DMS79 (cell line): ENCODE measurements around the gene THRA.
A peak's percentile ranks its signal among the peaks of the same experiment; 100 is the strongest.

Experiments used
- DNase-seq: peaks from one replicate; lab custom pipeline; 2025; lab: John Stamatoyannopoulos, UW

THRA gene

DNA sequence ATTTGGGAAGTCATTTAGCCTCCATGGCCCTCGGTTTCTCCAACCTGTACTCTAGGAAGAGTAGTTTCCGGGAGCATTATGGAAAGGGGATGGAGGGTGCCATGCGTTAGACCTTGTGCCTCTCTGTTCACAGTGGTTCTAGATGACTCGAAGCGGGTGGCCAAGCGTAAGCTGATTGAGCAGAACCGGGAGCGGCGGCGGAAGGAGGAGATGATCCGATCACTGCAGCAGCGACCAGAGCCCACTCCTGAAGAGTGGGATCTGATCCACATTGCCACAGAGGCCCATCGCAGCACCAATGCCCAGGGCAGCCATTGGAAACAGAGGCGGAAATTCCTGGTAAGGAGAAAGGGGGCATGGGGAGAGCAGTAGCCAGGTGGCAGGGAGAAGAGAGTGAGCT, 21.7 kb downstream of the THRA start:
- no peak for DNase-seq

DNA sequence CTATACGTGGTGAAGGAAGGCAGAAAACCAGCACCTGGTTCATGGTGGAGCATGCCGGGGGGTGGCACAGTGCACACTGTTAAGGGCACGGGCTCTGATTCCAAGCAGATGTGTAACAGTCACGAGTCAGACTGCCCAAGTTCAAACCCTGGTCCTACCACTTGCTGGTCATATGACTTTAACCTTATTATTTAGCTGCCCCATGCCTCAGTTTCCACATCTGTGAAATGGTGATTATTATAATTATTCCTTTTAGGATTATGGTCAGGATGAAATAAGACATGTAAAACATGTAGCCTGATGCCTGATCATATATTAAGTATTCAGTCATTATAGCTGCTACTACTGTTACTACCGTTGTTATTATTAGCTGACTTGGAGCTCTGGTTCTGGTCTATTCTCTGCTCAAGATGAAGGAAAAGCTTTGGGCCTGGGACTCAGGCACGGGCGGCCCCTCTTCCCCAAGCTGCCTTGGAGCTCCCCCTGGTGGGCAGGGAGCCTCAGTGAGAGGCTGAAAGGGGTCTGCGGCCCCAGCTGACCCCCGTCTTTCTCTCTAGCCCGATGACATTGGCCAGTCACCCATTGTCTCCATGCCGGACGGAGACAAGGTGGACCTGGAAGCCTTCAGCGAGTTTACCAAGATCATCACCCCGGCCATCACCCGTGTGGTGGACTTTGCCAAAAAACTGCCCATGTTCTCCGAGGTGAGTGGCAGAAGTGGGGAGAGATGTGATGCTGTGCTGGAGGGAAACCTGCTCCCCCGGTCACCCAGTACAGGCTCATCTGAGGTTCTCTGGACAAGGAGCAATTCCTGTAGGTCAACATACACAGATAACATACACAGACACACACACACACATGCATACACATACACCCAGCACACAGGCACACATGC, 23.6 kb downstream of the THRA start:
- peak; percentile 23 for DNase-seq

DNA sequence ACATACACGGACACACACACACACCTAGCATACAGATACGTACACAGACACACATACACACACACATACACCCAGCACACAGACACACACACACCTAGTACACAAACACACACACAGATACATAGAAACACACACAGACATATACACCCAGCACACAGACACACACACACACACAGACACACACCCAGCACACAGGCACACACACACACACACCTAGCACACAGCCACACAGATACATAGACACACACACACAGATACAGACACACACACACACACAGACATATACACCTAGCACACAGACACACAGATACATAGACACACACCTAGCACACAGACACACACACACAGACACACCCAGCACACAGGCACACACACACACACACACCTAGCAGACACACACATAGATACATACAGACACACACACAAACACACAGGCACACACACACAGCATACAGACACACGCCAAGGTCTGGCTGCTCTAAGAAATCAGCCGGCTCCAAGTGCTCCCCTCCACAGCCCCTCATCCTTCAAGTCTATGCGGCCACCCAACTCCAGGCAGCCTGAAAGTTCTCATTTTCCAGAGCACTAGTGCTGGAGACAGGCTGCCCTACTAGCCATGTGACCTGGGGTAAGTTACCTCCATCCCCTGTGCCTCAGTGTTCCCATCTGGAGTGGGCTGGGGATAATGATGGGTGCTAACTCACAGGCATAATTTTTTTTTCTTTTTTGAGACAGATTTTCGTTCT, 24.5 kb downstream of the THRA start:
- DNase-seq = no peak

DNA sequence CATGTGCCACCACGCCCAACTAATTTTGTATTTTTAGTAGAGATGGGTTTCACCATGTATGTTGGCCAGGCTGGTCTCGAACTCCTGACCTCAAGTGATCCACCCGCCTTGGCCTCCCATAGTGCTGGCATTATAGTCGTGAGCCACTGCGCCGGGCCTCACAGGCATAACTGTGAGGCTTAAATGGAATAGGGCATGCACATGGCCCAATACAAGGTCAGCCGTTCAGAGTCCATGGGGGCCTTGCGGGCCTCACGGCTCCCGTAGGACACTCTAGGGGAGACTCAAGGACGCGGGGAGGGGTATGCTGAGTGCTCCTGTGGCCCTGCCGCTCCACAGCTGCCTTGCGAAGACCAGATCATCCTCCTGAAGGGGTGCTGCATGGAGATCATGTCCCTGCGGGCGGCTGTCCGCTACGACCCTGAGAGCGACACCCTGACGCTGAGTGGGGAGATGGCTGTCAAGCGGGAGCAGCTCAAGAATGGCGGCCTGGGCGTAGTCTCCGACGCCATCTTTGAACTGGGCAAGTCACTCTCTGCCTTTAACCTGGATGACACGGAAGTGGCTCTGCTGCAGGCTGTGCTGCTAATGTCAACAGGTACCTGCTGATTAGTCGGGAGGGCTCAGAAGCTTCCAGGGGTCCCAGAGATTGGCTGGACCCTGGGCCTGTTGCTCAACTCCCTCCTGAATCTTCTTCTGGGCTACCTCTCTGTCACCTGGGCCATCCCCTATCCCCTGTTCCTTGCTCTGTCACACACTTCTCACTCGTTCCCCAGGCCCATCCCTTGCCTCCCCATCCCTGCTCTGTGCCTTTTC, 25.3 kb downstream of the THRA start:
- DNase-seq = no peak

DNA sequence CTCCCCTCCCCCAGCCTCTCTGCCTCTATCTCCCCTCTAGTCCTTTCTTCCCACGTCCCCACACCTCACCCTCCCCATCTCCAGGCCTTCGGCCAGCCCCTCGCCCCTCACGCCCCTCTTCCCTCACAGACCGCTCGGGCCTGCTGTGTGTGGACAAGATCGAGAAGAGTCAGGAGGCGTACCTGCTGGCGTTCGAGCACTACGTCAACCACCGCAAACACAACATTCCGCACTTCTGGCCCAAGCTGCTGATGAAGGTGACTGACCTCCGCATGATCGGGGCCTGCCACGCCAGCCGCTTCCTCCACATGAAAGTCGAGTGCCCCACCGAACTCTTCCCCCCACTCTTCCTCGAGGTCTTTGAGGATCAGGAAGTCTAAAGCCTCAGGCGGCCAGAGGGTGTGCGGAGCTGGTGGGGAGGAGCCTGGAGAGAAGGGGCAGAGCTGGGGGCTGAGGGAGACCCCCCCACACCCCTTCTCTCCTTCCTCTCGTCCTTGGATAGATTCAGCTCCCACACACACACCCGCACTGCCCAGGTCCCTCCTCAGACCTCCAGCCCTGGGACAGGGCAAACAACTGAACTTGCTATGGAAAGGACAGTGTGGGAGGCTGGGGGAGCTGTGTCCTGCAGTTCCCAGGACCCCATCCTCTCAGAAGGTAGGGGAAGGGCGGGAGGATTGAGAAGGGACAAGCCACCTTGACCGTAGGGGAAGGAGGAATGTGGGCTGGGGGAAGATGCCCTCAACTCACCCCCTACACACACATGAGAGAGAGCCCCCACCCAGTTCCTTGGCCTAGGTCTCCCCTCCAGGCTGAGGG, 26.5 kb downstream of the THRA start:
- DNase-seq = no peak

DNA sequence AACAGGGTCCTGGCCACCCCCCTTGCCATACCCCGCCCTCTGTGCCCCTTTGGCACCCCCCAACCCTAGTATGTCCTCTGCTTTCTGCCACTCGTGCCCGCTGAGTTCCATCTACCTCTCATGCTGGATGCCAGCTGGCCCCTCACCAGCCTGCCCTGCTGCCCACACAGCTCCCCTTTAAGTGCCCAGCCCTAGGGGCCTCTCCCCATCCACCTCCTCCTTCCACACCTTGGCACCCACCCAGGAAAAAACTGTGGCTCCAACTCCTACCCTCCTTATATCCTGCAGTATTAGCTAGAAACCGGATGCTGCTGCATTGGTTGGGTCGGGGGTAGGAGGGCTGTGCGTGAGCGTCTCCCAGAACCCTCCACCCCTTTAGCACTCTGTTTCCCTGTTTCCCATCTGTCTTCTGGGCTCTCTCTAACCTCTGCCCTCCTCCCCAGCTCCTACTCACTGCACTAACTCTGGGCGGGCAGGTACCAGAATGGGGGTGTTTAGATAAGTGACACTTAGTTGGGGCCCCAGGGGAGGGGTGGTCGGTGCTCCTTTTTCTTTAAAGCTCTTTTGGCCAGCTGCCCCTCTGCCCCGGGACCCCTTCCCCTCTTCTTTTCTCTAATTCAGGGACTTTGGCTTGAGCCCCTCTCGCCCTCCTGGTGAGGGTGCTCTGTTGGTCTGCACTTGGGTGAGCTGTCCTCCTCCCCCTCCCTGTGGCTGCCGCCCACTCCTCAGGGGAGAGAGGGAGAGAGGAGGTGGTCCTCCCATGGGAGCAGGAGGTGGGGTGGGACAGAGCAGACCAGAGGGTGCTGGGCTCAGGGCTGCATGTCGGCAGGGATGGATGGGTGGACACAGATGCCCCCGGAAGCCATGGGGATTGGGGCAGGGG, 27.7 kb downstream of the THRA start:
- no peak for DNase-seq

DNA sequence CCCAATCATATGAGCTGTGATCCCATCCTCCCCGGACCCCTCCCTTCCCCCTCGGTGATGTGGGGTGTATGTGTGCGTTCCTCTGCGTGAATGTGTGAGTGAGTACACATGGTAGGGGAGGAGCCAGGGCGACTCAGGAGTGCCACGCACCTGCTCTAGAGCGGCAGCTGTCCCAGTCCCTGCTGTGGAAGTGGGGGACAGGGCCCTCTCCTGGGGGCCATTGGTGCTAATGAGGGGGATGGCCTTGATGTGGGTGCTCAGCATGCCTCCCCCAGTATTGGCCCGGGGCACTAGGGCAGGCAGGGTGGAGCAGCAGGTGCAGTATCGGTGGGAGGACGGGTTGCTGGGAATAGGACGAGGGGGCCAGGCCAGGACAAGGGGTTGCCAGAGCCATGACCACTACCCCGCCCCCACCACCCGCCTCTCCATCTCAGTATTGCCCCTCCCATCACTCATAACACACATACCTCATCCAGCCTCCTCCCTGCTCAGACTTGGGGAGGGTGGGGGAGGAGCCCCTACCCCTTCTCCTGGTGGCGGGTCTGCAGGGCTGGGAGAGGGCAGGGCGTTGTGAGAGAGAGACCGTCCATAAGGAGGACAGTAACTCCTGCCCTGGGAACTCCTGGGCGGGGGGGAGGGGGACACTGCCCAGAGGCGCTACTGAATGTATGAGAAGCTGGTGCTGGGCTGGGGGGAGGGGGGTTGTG, 29.1 kb downstream of the THRA start:
- DNase-seq = no peak

DNA sequence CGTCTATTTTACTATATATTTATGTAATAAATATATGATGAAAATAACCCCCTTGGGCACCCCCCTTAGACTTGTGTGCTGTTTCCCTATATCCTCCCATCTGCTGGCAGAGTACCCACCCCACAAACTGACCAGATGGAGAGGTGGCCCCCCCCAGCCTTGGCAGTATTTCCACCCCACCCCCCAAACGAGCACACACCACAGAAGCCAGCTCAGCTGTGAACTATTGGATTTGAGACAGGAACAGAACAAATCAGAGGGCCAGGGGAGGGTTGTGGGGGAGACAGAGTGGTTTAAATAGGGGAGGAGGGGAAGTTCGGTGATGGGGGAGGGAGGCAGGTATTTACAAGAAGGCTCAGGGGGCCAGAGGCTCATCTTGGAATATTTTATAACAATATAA, 29.8 kb downstream of the THRA start:
- DNase-seq = no peak

DNA sequence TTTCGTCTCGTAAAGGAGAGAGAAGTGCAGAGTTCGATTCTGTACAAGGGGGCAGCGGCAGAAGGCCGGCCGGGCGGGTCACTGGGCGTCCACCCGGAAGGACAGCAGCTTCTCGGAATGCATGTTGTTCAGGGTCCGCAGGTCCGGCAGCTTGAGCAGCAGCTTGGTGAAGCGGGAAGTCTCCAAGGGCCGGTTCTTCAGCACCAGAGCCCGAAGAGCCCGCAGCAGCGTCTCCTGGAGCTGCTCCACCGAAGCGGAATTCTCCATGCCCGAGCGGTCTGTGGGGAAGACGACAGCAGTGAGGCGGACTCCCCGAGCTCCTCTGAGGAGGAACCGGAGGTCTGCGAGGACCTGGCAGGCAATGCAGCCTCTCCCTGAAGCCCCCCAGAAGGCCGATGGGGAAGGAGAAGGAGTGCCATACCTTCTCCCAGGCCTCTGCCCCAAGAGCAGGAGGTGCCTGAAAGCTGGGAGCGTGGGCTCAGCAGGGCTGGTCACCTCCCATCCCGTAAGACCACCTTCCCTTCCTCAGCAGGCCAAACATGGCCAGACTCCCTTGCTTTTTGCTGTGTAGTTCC, 30.3 kb downstream of the THRA start:
- no peak for DNase-seq

DNA sequence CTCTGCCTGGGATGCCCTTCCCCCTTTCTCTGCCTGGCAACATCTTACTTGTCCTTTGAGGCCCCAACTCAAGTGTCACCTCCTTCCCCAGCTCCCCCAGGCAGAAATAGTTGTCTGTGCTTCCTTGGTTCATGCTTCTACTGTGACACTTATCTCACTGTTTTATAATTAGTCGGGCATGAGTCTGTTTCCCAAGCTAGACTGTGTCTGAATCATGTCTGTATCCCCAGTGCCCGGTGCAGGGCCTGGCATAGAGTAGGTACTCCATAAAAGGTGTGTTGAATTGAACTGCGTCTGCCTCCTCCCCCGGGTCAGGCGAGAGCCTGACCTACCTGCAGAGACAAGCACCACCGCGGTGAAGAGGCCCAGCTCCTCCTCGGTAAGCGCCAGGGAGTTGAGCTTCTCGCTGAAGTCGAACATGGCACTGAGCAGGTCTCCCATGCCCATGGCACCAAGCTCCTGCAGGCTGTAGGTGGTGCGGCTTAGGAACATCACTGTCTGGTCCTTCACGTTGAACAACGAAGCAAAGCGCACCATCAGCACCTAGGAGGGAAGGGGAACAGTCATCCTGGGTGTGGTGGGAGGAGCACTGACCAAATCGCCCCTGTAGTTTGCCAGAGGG, 30.9 kb downstream of the THRA start:
- no peak for DNase-seq

DNA sequence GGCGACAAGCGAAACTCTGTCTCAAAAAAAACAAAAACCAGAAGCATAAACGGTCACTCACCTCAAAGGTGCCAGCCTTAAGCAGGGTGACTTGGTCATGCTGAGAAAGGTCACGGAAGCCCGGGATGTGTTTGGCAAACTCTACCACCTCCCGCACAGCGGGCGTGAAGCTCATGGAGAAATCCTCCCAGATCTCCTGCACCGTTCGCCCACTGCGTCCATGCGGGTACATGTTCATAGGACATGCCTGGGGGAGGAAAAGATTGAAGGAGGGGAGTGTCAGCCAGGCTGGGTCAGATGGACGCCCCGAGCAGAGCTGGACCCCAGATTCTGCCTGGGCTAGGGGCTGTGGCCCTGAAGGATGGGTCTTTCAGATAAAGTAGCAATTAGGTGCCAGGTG, 32.1 kb downstream of the THRA start:
- no peak for DNase-seq

DNA sequence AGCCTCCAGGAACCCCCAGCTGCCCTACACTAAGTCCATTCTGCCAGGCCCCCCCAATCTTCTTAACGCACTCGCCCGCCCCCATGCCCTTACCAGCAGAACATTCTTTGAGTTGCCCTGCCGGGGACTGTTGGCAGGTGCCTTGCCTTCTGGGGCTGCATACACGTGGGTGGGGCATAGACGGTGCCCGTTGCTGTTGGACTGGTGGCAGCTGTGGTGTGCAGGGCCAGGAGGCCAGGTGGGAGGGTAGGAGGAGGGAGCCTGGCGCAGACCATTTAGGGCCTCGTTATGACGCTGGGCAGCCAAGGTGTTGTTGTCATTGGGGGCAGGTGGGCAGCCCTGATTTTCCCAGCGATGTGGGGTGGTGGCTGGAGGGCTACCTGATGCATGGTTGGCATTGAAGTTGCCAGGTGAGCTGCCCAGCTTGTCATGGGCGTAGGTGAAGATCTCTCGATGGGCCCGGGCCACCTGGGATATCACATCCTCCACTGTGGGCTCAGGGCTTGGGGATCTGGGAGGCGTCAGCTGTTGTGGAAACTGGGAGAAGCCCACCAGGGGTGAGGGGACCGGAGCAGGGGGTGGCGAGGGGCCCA, 32.7 kb downstream of the THRA start:
- no peak for DNase-seq

DNA sequence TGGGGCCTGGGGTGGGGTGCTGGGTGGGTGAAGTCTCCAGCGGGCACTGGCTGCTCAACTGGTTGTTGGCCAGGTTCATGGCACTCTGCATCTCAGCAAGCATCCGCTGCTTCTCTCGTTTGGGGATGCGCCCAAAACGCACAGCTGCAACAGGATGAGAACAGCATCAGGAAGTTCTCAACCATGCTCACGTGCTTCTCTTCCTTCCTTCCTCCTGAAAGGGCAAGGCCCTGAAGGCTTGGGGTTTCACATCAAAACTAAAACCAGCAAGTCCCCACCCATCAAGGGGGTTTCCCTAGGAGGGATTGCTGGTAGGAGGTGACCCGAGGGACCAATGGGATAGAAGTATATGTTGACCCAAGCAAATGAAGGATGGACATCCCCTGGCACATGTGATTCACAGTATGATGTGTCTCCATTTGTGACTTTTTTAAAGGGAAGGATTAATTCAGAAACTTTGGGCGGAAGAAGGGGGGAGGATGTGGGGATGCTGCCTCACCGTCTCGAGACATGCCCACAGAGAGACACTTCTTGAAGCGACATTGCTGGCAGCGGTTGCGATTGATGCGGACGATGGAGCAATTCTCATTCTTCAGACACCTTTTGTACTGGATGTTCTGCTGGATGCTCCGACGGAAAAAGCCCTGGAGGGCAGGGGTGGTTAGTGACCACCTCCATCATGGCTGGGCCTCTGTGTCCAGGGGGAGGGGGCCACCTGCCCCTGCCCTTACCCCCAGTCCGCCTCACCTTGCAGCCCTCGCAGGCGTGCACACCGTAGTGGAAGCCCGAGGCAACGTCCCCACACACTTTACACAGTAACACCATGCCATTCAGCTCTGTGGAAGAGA, 33.4 kb downstream of the THRA start:
- DNase-seq = no peak

DNA sequence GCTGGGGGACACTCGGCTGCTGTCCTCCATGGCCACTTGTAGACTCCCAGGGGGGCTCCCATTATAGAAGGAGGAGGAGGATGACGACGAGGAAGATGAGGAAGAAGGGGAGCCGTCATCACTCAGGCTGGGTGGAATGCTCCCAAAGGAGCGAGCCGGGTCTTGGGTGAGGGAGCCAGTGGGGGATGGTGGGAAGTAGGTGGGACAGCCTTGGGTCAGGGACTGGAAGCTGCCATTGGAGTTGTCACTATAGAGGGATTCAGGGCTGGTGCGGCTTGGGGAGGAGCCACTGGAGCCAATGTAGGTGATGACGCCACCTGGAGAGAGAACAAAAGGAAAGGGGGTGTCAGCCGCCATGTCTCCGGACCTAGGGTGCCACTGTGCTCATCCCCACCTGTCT, 34.3 kb downstream of the THRA start:
- DNase-seq = no peak

DNA sequence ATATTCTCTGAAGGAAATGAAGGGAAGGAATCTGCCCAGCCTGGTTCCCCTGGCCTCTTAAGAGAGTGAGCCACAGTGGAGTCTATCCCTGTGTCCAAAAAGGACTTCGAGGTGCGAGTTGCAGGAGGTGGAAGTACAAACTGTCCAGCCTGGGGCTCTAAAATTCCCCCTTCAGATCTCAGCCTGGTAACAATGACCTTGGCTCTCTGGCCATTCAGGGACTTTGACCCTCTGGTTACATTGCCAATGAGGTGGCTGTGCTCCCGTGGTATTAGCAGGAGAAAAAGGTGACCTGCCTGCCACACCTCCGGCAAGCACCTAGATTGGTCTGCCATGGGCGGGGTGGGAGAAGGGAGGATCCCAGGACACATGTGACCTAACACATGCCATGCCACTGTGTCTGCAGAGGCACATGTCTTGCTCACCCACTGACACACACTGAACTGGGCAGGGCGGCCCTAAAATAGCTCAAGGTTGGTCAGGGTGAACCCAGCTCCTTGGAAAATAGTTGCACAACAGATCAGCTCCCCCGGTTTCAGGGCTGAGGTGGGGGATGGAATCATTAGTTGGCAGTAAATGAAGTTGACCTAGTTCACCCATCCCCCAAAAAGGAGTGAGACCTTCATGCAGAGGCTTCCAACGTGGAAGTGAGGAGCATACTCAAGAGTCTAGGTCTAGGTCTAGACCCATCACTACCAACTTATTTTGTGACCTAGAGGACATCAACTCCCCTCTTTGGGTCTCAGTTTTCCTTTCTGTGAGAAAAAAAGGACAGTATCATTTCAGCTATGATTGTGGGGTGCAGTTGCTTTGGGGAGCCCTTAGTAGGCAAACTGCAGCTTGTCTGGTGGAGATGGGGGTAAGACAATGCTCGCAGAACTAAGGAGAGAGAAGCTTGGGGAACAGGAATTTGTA, 35.4 kb downstream of the THRA start:
- no peak for DNase-seq

DNA sequence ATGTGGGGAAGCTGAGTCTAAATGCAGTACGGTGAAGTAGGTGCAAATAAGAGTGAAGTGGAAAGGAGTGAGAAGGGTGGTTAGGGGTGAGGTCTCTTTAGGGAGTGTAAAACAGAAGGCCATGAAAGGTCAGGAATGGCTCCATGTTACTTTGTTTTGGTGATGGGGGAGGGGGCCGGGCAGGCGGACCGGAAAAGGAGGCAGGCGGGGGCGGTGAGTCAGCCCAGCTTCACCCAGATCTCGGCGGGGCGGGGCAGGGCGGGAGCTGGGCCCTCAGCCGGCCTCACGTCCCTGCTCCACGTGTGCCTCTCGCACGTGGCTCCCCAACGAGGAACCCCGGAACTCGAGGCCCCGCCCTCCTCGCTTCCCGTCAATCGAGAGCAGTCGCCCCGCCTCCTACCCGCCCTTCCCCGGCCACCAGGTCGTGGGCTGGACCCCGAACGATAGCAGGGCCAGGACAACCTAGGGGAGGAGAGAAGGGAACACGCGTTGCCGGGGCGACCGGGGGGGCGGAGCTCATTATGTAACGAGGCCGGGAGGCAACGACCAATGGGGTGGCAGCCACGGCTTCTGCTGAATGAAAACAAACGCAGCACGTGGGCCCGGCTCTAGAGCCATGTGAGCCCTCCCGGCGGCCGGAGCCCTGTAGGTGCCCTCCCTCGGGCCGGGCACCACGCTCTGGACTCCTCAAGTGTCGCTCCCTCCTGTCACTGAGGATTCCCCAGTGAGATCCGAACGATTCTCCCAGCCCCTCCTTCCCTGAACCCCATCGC, 36.3 kb downstream of the THRA start:
- peak; percentile 96 for DNase-seq
